ENCODE data around the gene CCDC197.

Gene CCDC197

DNA sequence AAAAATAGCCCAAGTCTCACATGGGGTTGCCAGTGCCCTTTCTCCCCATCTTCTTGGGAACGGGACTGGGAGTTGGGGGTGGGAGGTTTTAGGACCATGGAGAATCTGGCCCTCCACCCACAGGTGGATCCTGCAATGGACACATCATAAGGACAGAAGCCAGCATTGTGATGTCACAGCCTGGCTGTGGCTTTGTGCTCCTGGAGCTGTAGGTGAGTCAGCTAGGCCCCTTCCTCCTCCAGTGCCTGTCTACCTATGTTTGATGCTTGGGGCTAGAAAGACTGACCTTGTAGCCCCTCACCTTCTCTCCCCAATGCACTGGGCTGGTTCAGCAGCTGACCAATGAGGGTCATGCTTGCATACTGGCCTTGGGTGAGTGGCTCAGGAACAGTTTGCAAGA, at the start of gene CCDC197:
Gene CCDC197, plus strand, starts transcription at position 220 of the 400 bp plus-strand sequence. CDS start 831 bp downstream, outside the sequence.
- no peak for DNase-seq

GRCh38 chr14:93949511-93950075, 47.5 kb upstream of the CCDC197 start:
- DNase-seq = no peak

DNA sequence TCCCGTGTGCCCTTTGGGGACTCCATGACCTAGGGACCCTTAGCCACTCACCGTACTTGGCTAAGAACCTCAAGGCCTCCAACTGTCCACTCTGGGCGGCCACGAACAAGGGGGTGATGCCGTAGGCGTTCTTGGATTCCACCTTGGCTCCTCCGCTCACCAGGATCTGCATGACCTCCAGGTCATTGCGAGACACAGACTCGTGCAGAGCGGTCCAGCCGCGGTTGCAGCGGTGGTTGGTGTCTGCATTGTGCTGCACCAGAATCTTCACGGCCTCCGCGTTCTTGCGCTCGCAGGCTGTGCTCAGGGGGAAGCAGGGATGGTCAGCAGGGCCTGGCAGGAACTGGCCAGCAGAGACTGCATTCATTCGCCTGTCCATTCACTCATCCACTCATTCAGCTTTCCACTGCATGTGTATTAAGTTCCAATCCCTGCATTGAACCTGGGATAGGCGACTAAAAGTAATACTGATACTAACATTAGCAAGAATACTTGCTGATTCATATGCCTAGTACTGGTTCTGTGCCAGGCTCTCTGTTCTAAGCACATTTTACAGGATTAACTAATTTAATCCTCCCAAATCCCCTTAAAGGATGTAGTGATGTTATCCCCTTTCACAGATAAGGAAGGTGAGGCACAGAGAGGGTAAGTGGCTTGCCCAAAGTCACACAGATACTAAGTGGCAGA, 46.0 kb upstream of the CCDC197 start:
- DNase-seq = no peak

DNA sequence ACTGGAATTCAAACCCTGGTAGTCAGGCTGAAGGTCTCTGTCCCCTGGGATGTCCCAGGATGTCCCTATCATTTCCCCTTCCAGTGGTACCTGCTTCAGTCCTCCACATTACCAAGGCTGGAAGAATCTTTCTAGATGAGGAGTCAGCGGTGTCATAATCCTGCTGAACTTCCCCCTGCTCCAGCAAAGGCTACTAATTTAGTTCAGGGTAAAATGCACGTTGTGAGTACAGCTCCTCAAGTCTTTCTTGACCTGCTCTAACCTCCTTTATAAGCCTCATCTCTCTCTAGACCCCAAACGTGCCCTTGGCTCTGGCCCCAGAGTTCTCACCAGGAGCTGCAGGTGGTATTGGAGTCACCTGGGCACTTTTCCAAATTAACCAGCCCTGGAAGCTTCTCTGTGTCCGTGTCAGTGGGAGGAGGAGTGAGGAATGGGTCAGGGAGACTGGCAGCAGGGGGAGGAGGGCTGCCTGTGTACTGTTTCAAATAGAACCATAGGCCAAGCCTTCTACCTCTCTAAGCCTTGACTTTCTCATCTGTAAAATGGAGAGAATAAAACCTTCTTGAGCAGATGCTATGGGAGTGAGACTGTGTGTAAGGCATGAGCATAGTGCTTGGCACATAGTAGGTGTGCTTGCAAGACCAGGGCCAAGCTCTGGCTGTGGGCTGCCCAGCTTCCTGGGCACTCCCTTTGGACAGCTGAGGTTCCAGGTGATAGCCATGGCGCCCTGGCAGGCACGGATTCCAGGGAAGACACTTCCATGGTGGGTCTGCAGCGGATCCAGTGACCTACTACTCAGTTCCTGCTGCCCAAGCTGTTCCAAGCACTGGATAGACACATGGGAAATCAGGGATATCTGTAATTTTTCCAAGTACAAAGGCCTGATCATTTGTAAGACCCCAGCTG, 45.2 kb upstream of the CCDC197 start:
- no peak for DNase-seq

- no peak for DNase-seq
Observed at GRCh38 chr14:93952829-93953228, 44.3 kb upstream of the CCDC197 start.

GRCh38 chr14:93953263-93953662, 43.8 kb upstream of the CCDC197 start:
- no peak for DNase-seq

GRCh38 chr14:93953739-93954515, 43.2 kb upstream of the CCDC197 start:
- DNase-seq = no peak

DNA sequence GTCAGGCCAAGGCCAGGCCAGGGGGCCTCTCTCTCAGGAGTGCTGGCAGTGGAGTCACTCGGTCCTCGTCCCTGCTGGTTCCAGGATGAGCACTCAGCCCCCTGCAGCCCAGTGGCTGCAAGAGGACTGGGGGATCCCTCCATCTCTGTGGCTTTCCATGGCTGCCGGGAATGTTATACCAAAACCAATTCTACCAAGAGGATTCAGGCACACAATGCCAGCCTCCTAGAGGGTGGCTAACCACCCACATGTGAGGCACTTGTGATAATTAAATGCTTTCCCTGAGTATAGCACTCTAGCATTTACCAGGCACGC, 42.6 kb upstream of the CCDC197 start:
- DNase-seq = no peak

- no peak for DNase-seq
Observed at GRCh38 chr14:93954900-93955849, 41.9 kb upstream of the CCDC197 start.

DNA sequence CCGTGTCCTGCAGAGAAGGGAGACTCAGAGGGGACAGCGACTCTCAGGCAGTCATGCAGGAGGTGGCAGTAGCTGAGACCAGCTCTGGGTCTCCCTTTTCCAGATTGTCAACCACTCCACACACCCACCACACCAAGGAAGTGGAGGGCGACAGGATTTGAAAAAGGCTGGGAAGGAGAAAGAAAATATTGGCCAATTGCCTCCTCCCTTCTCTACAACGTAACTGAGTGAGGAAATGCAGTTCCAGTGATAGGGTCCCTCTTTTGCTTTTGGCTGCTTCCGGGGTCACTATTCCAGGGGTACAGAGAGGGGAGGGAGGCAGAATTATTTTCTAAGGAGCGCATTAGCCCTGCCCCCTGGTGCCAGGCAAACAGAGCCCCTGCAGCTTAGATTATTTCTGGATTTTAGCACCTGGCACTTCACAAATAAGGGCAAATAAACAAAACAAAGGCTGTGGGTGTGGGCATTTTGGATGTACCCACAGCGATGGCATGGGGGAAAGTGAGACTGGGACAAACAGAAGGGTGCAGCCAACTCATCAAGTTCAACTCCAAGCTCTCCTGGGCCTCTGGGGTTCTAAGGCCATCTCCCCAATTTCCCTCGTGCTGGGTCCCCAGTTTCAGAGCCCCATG, 41.1 kb upstream of the CCDC197 start:
- DNase-seq = no peak

DNA sequence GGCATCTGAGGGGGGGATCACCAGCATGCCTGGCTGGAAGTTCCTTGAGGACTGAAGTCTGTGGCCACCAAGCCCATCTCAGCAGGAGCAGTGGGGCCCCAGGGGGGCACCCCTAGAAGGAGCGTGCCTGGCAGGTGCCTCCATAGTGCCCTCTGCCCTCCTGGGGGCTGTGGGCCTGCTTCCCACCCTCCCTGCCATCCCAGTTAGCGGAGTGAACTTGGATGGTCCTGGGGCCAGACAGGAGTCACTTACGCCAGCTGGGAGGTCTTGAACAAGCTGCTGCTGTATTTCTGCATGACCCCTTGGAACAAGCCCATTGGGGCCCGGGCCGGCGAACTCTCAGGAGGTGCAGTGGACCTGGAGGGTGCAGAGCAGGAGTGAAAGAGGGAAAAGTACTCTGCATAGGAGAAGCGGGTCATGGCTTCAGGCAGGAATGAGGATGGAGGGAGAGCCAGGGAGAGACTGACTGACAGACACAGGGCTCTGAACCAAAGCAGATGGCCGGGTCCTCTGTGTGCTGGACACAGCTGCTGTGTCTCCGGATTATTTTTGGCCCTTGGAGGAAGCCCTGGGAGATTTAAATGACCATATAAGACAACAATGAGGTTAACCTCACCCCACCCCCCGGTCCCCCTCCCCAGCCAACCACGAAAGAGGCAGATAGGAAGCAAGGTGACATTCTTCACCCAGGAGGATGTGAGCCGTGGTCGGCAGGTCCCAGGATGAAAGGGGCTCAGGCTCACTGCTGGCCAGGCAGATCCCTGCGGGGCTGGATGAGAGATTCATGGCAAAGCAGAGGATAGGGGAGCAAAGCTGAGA, 40.4 kb upstream of the CCDC197 start:
- DNase-seq = peak; percentile 72

- no peak for DNase-seq
Observed at GRCh38 chr14:93957333-93957710, 39.8 kb upstream of the CCDC197 start.

DNA sequence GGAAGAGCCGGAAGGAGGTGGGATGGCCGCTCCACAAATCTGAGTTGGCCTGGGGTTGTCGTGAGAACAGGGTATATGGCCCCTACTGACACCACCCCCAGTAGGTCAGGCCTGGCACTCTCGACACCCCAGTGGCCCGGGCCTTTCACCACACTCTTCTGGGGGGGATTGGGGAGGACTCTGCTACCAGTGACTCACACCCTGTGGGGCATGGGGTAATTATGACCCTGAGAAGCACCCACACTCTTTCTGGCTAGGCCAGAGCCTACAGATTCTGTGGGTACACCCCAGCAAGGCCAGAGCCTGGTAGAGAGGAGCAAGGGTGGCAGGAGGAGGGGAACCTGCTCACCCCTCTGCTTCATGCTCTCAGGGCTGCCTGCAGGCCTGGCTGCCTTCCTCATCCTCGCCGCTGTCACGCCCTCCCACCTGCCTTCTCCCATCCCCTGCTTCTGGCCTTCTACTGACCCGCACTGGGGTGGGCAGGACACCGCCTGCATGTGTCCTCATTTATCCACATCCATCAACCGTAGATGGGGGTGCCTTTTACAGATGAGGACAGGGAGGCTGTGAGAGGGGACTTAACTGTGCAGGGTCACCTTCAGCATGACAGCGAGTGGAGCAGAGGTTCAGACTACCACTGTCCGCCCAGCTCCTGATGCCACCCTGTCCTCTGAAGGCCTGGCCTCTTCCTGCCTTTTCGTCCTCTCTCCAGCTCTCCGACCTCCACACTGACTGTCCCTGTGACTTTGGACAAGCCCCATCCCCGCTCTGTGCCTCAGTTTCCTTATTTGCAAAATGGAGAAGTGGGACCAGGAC, 39.1 kb upstream of the CCDC197 start:
- DNase-seq = no peak

DNA sequence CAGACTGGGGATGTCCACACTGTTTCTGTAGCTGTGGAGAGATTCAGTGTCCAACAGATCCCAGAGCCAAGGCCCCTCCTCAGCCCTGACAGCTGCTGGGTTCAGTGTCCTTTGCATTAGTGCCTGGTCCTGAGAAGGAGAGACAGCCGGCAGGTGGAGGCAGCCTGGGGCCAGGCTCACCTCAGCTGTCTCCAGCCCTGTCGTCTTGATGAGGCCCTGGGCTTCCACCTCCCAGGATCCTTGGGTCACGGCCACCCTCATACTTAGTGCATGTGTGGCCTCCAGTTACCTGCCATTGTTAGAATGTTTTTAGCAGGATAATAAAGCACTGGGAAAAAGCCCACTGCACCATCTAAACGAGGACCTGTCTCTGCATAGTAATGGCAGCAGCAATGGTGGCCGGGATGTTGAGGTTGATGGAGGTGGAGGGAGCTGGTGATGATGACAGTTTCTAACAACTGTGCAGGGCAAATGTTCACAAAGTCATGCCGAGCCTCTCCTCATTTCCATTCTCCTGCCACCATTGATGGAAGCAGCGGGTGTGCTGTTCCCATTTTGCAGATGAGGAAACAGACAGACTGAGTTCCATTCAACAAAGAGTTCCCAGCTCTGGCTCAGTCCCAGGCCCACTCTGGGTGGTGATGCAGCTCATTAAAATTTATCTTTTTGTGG, 38.4 kb upstream of the CCDC197 start:
- no peak for DNase-seq

- DNase-seq = no peak
Observed at GRCh38 chr14:93959239-93960107, 37.6 kb upstream of the CCDC197 start.

GRCh38 chr14:93960108-93960475, 37.0 kb upstream of the CCDC197 start:
- no peak for DNase-seq

DNA sequence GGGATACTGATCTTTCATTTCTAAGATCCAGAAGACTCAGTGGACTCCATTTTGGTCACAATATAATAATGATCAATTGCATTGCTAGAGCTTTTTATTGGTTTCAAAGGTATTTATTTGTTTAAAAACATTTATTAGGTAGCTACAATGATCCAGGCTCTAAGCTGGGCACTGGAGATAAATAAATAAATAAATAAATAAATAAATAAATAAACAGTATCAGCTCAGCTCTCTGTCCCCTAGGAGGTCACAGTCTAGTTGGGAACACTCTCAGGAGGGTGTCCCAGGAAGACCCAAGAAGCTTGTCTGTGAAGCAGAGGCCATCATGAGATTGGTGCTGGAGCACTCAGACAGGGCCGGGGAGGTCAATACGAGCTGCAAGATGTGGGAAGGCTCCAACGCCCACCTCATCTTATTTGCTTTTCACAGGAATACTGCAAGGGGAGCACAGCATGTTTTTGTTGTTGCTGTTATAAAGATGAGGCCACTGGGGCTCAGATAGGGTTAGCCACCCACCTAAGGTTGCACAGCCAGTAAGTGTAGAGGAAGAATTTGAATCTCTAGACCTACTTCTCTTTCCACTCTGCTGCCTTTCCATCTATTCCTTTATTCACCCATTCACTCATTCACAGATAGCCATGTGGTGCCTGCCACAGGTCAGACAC, 36.2 kb upstream of the CCDC197 start:
- no peak for DNase-seq

- no peak for DNase-seq
Observed at GRCh38 chr14:93961620-93962019, 35.5 kb upstream of the CCDC197 start.

Measured in femur (tissue), 1 donor.